ENCODE measurements around the gene CDH15.

CDH15 gene

DNA sequence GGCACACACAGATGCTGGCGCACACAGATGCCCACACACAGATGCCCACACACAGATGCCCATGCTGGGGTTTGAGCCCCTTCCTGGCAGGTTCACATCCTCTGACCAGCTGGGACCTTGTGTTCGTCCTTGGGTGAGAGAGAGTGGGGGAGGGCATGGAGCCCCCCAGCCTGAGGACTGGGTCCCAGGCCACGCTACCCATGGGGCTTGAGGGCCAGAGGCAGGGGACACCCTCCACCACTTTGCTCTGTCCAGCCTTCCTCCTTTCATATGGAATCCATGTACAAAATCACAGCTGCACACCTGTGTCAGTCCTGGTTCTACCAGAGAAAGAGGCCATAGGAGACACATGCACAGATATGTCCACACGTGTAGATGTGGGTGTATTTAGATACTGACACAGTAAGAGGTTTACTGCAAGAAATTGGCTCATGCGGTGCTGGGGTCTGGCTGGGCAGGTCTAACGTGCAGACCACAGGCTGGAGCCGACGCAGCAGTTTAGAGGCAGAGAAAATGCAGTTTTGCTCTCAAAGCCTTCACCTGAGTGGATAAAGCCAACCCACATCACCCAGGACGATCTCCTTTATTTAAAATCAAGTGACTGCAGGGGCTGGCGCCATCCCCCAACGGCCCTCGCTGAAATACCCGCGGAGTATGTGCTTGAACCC is 17.9 kb downstream of the CDH15 start:
- TF ChIP-seq ZSCAN4 (tag by site-specific recombination; IDR thresholded peaks at IDR 0.05) (no peak), ZNF175 (tag by site-specific recombination; IDR thresholded peaks at IDR 0.05) (no peak), ZNF768 (tag by site-specific recombination; IDR thresholded peaks at IDR 0.05) (no peak), ZNF624 (tag by site-specific recombination; IDR thresholded peaks at IDR 0.05) (no peak), ZNF792 (tag by site-specific recombination; IDR thresholded peaks at IDR 0.05) (no peak), ZNF48 (tag by site-specific recombination; IDR thresholded peaks at IDR 0.05) (no peak), ZNF600 (tag by site-specific recombination; IDR thresholded peaks at IDR 0.05) (peak; percentile 56; the same call in 1 of the 2 replicates), ZSCAN16 (tag by site-specific recombination; IDR thresholded peaks at IDR 0.05) (no peak), ZFP69B (tag by site-specific recombination; IDR thresholded peaks at IDR 0.05) (no peak)
- TF ChIP-seq, protein P1, sequence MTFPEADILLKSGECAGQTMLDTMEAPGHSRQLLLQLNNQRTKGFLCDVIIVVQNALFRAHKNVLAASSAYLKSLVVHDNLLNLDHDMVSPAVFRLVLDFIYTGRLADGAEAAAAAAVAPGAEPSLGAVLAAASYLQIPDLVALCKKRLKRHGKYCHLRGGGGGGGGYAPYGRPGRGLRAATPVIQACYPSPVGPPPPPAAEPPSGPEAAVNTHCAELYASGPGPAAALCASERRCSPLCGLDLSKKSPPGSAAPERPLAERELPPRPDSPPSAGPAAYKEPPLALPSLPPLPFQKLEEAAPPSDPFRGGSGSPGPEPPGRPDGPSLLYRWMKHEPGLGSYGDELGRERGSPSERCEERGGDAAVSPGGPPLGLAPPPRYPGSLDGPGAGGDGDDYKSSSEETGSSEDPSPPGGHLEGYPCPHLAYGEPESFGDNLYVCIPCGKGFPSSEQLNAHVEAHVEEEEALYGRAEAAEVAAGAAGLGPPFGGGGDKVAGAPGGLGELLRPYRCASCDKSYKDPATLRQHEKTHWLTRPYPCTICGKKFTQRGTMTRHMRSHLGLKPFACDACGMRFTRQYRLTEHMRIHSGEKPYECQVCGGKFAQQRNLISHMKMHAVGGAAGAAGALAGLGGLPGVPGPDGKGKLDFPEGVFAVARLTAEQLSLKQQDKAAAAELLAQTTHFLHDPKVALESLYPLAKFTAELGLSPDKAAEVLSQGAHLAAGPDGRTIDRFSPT (tag by site-specific recombination; IDR thresholded peaks at IDR 0.05), result peak; percentile 14; the same call in 1 of the 2 replicates
- TF ChIP-seq, protein P2, sequence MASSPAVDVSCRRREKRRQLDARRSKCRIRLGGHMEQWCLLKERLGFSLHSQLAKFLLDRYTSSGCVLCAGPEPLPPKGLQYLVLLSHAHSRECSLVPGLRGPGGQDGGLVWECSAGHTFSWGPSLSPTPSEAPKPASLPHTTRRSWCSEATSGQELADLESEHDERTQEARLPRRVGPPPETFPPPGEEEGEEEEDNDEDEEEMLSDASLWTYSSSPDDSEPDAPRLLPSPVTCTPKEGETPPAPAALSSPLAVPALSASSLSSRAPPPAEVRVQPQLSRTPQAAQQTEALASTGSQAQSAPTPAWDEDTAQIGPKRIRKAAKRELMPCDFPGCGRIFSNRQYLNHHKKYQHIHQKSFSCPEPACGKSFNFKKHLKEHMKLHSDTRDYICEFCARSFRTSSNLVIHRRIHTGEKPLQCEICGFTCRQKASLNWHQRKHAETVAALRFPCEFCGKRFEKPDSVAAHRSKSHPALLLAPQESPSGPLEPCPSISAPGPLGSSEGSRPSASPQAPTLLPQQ (tag by site-specific recombination; IDR thresholded peaks at IDR 0.05), result no peak
- Histone ChIP-seq H3K27ac (ENCODE audit: extremely low read depth, low read depth, low read length) (no peak overlapping the region), H3K4me3 (ENCODE audit: low read depth, low read length) (no peak overlapping the region), H3K9me3 (ENCODE audit: control insufficient read depth, insufficient read depth, low read depth, low read length) (no peaks in the 10 kb centered on the region), H3K4me1 (ENCODE audit: control insufficient read depth, insufficient read depth, low read length) (no peaks in the 10 kb centered on the region), H3K36me3 (ENCODE audit: control insufficient read depth in 2 of 2, insufficient read depth in 1 of 2, low read length in 2 of 2) (no peaks in the 10 kb centered on the region)
- POLR2A ChIA-PET, result no interaction called here
- CTCF ChIA-PET, result no interaction called here

DNA sequence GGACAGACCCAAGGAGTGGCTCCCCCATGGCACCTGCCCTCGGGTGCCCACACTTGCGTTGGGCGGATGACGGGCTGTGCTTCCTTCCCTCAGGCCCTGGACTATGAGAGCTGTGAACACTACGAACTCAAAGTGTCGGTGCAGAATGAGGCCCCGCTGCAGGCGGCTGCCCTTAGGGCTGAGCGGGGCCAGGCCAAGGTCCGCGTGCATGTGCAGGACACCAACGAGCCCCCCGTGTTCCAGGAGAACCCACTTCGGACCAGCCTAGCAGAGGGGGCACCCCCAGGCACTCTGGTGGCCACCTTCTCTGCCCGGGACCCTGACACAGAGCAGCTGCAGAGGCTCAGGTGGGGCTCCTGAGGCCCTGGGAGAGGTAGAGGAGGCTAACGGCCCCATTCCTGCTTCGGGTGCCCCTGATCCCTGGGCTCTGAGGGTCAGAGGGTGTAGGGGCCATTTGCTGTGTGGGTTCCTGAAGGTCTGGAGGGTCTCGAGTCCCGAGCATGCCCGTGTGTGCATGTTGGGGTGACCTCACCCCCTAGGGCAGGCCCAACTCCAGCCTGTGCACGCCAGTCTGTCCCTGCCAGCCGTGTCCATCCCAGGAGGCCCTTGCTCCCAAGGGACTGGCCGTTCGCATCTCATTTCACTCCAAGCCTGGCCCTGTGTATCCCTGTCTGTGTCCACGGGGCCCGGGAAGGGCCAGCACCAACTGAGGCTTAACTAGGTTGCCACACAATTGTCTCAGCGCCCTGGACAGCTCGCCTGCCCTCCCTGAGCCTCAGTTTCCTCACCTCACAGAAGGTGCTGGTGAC is 18.8 kb downstream of the CDH15 start:
- H3K4me1 ChIP-seq (ENCODE audit: control insufficient read depth, insufficient read depth, low read length), result no peaks in the 10 kb centered on the region
- POLR2A ChIA-PET, result interaction anchor here (0.9 kb wide), 1 partner anchor 18 kb away, joined by 3 read pairs; no protein-coding TSS in a partner anchor
- no peaks in the 10 kb centered on the region for H3K36me3 ChIP-seq (ENCODE audit: control insufficient read depth in 2 of 2, insufficient read depth in 1 of 2, low read length in 2 of 2)
- H3K9me3 ChIP-seq (ENCODE audit: control insufficient read depth, insufficient read depth, low read depth, low read length), result no peaks in the 10 kb centered on the region
- CTCF ChIA-PET, result no interaction called here
- no peak overlapping the region for H3K27ac ChIP-seq (ENCODE audit: extremely low read depth, low read depth, low read length)
- no peak overlapping the region for H3K4me3 ChIP-seq (ENCODE audit: low read depth, low read length)
- TF ChIP-seq REPIN1 (tag by site-specific recombination; IDR thresholded peaks at IDR 0.05; ENCODE audit: low read depth), result no peak
- no peak for TF ChIP-seq ZNF549 (tag by site-specific recombination; IDR thresholded peaks at IDR 0.05)
- no peak for TF ChIP-seq TSHZ1 (tag by site-specific recombination; IDR thresholded peaks at IDR 0.05; ENCODE audit: borderline replicate concordance)
- no peak for TF ChIP-seq KLF10 (tag by site-specific recombination; IDR thresholded peaks at IDR 0.05)
- TF ChIP-seq ZNF624 (tag by site-specific recombination; IDR thresholded peaks at IDR 0.05), result no peak
- no peak for TF ChIP-seq FEZF1 (tag by site-specific recombination; IDR thresholded peaks at IDR 0.05)
- no peak for TF ChIP-seq ZNF610 (tag by site-specific recombination; IDR thresholded peaks at IDR 0.05; ENCODE audit: borderline replicate concordance)
- no peak for TF ChIP-seq BCL11A (tag by site-specific recombination; IDR thresholded peaks at IDR 0.05; ENCODE audit: low read depth)
- TF ChIP-seq, protein P3, sequence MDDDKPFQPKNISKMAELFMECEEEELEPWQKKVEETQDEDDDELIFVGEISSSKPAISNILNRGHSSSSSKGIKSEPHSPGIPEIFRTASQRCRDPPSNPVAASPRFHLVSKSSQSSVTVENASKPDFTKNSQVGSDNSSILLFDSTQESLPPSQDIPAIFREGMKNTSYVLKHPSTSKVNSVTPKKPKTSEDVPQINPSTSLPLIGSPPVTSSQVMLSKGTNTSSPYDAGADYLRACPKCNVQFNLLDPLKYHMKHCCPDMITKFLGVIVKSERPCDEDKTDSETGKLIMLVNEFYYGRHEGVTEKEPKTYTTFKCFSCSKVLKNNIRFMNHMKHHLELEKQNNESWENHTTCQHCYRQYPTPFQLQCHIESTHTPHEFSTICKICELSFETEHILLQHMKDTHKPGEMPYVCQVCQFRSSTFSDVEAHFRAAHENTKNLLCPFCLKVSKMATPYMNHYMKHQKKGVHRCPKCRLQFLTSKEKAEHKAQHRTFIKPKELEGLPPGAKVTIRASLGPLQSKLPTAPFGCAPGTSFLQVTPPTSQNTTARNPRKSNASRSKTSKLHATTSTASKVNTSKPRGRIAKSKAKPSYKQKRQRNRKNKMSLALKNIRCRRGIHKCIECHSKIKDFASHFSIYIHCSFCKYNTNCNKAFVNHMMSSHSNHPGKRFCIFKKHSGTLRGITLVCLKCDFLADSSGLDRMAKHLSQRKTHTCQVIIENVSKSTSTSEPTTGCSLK (tag by site-specific recombination; IDR thresholded peaks at IDR 0.05), result no peak
- TF ChIP-seq, protein P4, sequence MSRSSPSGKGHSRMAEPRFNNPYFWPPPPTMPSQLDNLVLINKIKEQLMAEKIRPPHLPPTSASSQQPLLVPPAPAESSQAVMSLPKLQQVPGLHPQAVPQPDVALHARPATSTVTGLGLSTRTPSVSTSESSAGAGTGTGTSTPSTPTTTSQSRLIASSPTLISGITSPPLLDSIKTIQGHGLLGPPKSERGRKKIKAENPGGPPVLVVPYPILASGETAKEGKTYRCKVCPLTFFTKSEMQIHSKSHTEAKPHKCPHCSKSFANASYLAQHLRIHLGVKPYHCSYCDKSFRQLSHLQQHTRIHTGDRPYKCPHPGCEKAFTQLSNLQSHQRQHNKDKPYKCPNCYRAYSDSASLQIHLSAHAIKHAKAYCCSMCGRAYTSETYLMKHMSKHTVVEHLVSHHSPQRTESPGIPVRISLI (tag by site-specific recombination; IDR thresholded peaks at IDR 0.05), result no peak
